Lung (tissue), 12 donors: ENCODE measurements around the gene ZNF846. TPM values are rescaled to one million over a fixed set of nuclear protein-coding genes. Genes with fewer than 3 reads are reported as not detected.

Experiments used
- ATAC-seq: fragments of 200-7000 bp; cut with Tn5 transposase; one replicate; pipeline ENCODE4 v1.9.1; 2020; ENCODE audit warnings: moderate number of reproducible peaks; ENCODE audit not compliant: insufficient read depth, low FRiP score
- DNase-seq, 3 donors: peaks; one replicate each; pipeline ENCODE4 v3.0.0-alpha.2; 2013 to 2017
- H3K27ac ChIP-seq, 2 donors: one replicate each; pipeline ENCODE4 v1.5.1; 2013; ENCODE audit warnings: mild to moderate bottlenecking in 2 of 2, moderate library complexity in 2 of 2, control low read depth in 1 of 2, inconsistent platforms in 1 of 2, low read depth in 1 of 2, low read length in 1 of 2
- H3K27me3 ChIP-seq, 3 donors: one replicate each; pipeline ENCODE4 v1.5.1; 2013; ENCODE audit warnings: low read length in 2 of 3; ENCODE audit not compliant: control insufficient read depth in 3 of 3, insufficient read depth in 3 of 3
- H3K36me3 ChIP-seq, 4 donors: one replicate each; pipeline ENCODE4 v1.5.1; 2013; ENCODE audit warnings: low read length in 4 of 4, mild to moderate bottlenecking in 1 of 4, moderate library complexity in 1 of 4; ENCODE audit not compliant: control insufficient read depth in 4 of 4, insufficient read depth in 4 of 4
- H3K4me1 ChIP-seq, 5 donors: one replicate each; pipeline ENCODE4 v1.5.1; 2013; ENCODE audit warnings: low read length in 5 of 5, mild to moderate bottlenecking in 2 of 5, moderate library complexity in 1 of 5; ENCODE audit not compliant: control insufficient read depth in 5 of 5, insufficient read depth in 5 of 5
- H3K4me3 ChIP-seq: one replicate; pipeline ENCODE4 v1.5.1; 2013; ENCODE audit warnings: mild to moderate bottlenecking, control low read depth, moderate library complexity
- H3K9ac ChIP-seq, 2 donors: one replicate each; pipeline ENCODE4 v1.5.1; 2013; ENCODE audit warnings: low read length in 2 of 2, control low read depth in 1 of 2; ENCODE audit not compliant: insufficient read depth in 1 of 2
- H3K9me3 ChIP-seq, 4 donors: one replicate each; pipeline ENCODE4 v1.5.1; 2013; ENCODE audit warnings: low read length in 3 of 4, mild to moderate bottlenecking in 1 of 4, moderate library complexity in 1 of 4; ENCODE audit not compliant: control insufficient read depth in 4 of 4, insufficient read depth in 3 of 4
- CTCF ChIP-seq: IDR thresholded peaks from 2 replicates; pipeline ENCODE4 v1.5.1; 2012; ENCODE audit warnings: mild to moderate bottlenecking; ENCODE audit errors: control extremely low read depth, extremely low read depth
- WGBS, 2 donors: extraction: QIAGEN DNeasy Blood & Tissue Kit; methylation state at CpG; one replicate each; pipeline ENCODE4 v1.1.7; 2013; 5-methylcytosine and 5-hydroxymethylcytosine counted together
- polyA plus RNA-seq, 2 donors: library from polyadenylated mRNA; stranded (reverse); fragments of 200-250 nt; gene quantifications; one replicate each; pipeline ENCODE4 v1.2.1, GENCODE V29; 2013
- total RNA-seq, 2 donors: library from RNA; depleted of rRNA in 1 of 2; stranded (reverse); fragments of >200 nt in 1 of 2; gene quantifications; one replicate each; pipeline ENCODE4 v1.2.1, GENCODE V29; 2014 to 2021
- donor health status: control.
- donor health status: control.
- donor health status: Bipolar disorder and iron deficiency.
- donor health status: healthy.
- donor health status: DM: yes; HTN: yes; CAD: no.

Gene ZNF846
- total and polyA plus RNA-seq, 4 donors, result 3.2 to 30.9 (median 8.9) TPM

- WGBS, 2 donors, result 86 to 95% methylated on average over 11 of the region's 11 CpGs
- no peak for DNase-seq
- no peak overlapping the region for H3K27ac ChIP-seq
- H3K27me3 ChIP-seq, result no peaks in the 10 kb centered on the region
- no peak overlapping the region for H3K4me3 ChIP-seq
- no peak for TF ChIP-seq CTCF
- no peaks in the 10 kb centered on the region for H3K9me3 ChIP-seq
- no peaks in the 10 kb centered on the region for H3K4me1 ChIP-seq
- no peak for ATAC-seq
- no peak overlapping the region for H3K9ac ChIP-seq
- H3K36me3 ChIP-seq, result peaks cover 17 to 31% (median 19%) of the 10 kb centered on the region in 4 donors
Observed at GRCh38 chr19:9808855-9809824, 40.6 kb upstream of the ZNF846 start.

GRCh38 chr19:9806803-9807202 lies 38.3 kb upstream of the ZNF846 start:
- Histone ChIP-seq H3K9ac (no peak overlapping the region), H3K27ac (no peak overlapping the region), H3K4me1 (no peaks in the 10 kb centered on the region), H3K36me3 (peaks cover 16 to 32% (median 19%) of the 10 kb centered on the region in 4 donors), H3K4me3 (no peak overlapping the region), H3K27me3 (no peaks in the 10 kb centered on the region), H3K9me3 (no peaks in the 10 kb centered on the region)
- 95 to 97% methylated on average over 3 of the region's 3 CpGs for WGBS, 2 donors
- no peak for TF ChIP-seq CTCF
- no peak for ATAC-seq
- no peak for DNase-seq

- no peak for TF ChIP-seq CTCF
- no peaks in the 10 kb centered on the region for H3K9me3 ChIP-seq
- no peaks in the 10 kb centered on the region for H3K4me1 ChIP-seq
- no peak overlapping the region for H3K4me3 ChIP-seq
- H3K27ac ChIP-seq, result no peak overlapping the region
- 90 to 94% methylated on average over 10 of the region's 10 CpGs for WGBS, 2 donors
- peaks cover 4 to 7% (median 5%) of the 10 kb centered on the region in 4 donors for H3K36me3 ChIP-seq
- ATAC-seq (no peak), DNase-seq (no peak)
- H3K27me3 ChIP-seq, result no peaks in the 10 kb centered on the region
- no peak overlapping the region for H3K9ac ChIP-seq
Observed at GRCh38 chr19:9801976-9802375, 33.4 kb upstream of the ZNF846 start.
